Testis (tissue), 3 donors: ENCODE data around the gene NTF4. TPM values are rescaled to one million over a fixed set of nuclear protein-coding genes. Genes with fewer than 3 reads are reported as not detected.
"Not testable (repeated sequence)": the region's sequence is repeated elsewhere in the genome, so short reads cannot be mapped to it uniquely, and the experiment has no call there.

Source experiments
- DNase-seq: peaks from one replicate; pipeline ENCODE4 v3.0.0-alpha.2; 2019
- H3K27ac ChIP-seq, 2 donors: fragments of 200-600 bp; sonication (generic); one replicate each; pipeline ENCODE4 v1.5.1; 2019
- H3K27me3 ChIP-seq: fragments of 200-600 bp; sonication (generic); one replicate; pipeline ENCODE4 v1.5.1; 2019
- H3K36me3 ChIP-seq: fragments of 200-600 bp; sonication (generic); one replicate; pipeline ENCODE4 v1.5.1; 2017; ENCODE audit warnings: low read depth; ENCODE audit errors: missing control alignments
- H3K4me1 ChIP-seq: fragments of 200-600 bp; sonication (generic); one replicate; pipeline ENCODE4 v1.5.1; 2019
- H3K4me3 ChIP-seq, 2 donors: fragments of 200-600 bp; sonication (generic); one replicate each; pipeline ENCODE4 v1.5.1; 2017 to 2019
- H3K9me3 ChIP-seq: fragments of 200-600 bp; sonication (generic); one replicate; pipeline ENCODE4 v1.5.1; 2017
- POLR2A ChIP-seq: fragments of 450-650 bp; IDR thresholded peaks from one replicate; pipeline ENCODE4 v1.6.1; 2017; ENCODE audit warnings: antibody characterized with exemption, mild to moderate bottlenecking, moderate library complexity
- WGBS, 2 donors: methylation state at CpG; one replicate each; pipeline ENCODE4 v1.1.5; 2018; 5-methylcytosine and 5-hydroxymethylcytosine counted together
- intact Hi-C: fragments of 100-400 bp; cut with DNase I; formaldehyde crosslinking; loops from one replicate; pipeline ENCODE4 v1.15.1; 2023; ENCODE audit warnings: low total_unique reads
- polyA plus RNA-seq: library from polyadenylated mRNA; stranded (reverse); fragments of 350-450 nt; fragmentation: Illumina TruSeq; extraction: RNeasy Lipid Tissue Mini Kit (QIAGEN cat#74804); gene quantifications from one replicate; pipeline ENCODE4 v1.2.3, GENCODE V29; 2014; ENCODE audit warnings: low read depth, low replicate concordance; ENCODE audit not compliant: insufficient read depth
- total RNA-seq, 2 donors: library from RNA; depleted of rRNA; stranded (reverse); fragments of >200 nt; gene quantifications; one replicate each; pipeline ENCODE4 v1.2.3, GENCODE V29; 2016
- TF ChIP-seq, protein P1 (sequence below), 3 experiments: fragments of 450-650 bp in 2 of 3; fragments of 200-600 bp in 1 of 3; sonication (generic) in 1 of 3; IDR thresholded peaks; one replicate each; pipeline ENCODE4 v1.5.1; 2016 to 2019; ENCODE audit warnings: antibody characterized with exemption in 3 of 3, mild to moderate bottlenecking in 2 of 3, moderate library complexity in 1 of 3

The NTF4 gene
- total and polyA plus RNA-seq, 3 donors from 2014 or later = 0.31 to 0.55 (median 0.49) TPM

- intact Hi-C loops = no loop called here
- no peaks in the 10 kb centered on the region for H3K27me3 ChIP-seq
- 30 to 53% methylated on average over 10 of the region's 10 CpGs for WGBS, 2 donors
Observed at GRCh38 chr19:49058562-49058961, 6.1 kb downstream of the NTF4 start.

GRCh38 chr19:49057636-49058234, 6.9 kb downstream of the NTF4 start, which contains the start of gene CGB7:
CGB7 (minus strand) TSS chr19:49057749; CDS start chr19:49055375, 2,374 bp downstream.
- 5 to 8% methylated on average over 23 to 38 of the region's 38 CpGs for WGBS, 2 donors
- Histone ChIP-seq H3K4me3 (peak within 1 kb of the TSS; percentile 49 to 61), H3K27ac (no peak within 1 kb of the TSS), H3K4me1 (peaks cover 14% of the 10 kb centered on the region), H3K9me3 (no peaks in the 10 kb centered on the region), H3K36me3 (no peaks in the 10 kb centered on the region), H3K27me3 (no peaks in the 10 kb centered on the region)
- intact Hi-C loops = no loop called here
- TF ChIP-seq, protein P1, sequence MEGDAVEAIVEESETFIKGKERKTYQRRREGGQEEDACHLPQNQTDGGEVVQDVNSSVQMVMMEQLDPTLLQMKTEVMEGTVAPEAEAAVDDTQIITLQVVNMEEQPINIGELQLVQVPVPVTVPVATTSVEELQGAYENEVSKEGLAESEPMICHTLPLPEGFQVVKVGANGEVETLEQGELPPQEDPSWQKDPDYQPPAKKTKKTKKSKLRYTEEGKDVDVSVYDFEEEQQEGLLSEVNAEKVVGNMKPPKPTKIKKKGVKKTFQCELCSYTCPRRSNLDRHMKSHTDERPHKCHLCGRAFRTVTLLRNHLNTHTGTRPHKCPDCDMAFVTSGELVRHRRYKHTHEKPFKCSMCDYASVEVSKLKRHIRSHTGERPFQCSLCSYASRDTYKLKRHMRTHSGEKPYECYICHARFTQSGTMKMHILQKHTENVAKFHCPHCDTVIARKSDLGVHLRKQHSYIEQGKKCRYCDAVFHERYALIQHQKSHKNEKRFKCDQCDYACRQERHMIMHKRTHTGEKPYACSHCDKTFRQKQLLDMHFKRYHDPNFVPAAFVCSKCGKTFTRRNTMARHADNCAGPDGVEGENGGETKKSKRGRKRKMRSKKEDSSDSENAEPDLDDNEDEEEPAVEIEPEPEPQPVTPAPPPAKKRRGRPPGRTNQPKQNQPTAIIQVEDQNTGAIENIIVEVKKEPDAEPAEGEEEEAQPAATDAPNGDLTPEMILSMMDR (IDR thresholded peaks at IDR 0.05) = no peak
- TF ChIP-seq POLR2A = no peak
- DNase-seq = peak; percentile 70

More at GRCh38 chr19:49058562-49058961, 6.1 kb downstream of the NTF4 start:
- peaks cover 14% of the 10 kb centered on the region for H3K4me1 ChIP-seq
- TF ChIP-seq POLR2A = no peak
- TF ChIP-seq, protein P1 (IDR thresholded peaks at IDR 0.05) = no peak
- no peak overlapping the region for H3K4me3 ChIP-seq
- H3K27ac ChIP-seq = no peak overlapping the region
- no peak for DNase-seq
- no peaks in the 10 kb centered on the region for H3K9me3 ChIP-seq
- no peaks in the 10 kb centered on the region for H3K36me3 ChIP-seq

DNA sequence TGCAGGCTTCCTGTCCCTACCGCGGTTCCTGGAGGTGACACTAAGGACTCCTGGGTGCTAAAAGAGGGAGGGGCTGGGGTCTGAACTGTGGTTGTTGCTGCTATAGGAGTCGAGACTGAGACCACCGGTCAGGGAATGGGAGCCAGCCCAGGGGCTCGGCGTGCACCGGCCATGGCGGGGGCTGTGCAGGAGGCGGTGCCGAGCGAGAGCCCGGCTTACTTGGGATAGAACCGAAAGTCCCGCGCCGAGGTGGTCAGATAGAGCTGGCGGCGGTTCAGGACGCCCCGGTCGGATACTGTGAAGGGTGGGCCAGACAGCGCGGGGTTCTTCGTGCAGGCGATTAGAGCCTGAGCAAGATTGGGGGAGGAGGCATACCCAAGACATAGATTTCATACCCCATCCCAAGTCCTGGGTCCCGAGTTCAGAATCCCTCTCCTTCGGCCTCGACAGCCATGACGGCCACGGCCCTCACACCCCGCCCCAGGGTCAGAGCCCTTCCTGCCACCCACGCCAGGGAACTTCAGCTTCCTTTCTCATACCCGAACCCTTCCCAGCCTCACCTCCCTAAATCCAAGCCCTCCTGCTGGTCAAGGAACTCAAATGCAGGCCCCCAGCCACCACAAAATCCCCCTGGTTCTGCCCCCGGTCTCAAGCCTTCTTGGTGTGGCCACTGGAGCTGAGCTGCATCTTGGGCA, 7.6 kb downstream of the NTF4 start:
- Histone ChIP-seq H3K4me1 (peaks cover 14% of the 10 kb centered on the region), H3K4me3 (peak overlapping the region; percentile 49 to 61)
- intact Hi-C loops, H3K27me3 ChIP-seq, DNase-seq, H3K36me3 ChIP-seq, H3K27ac ChIP-seq, H3K9me3 ChIP-seq: not testable (repeated sequence)
- WGBS, 2 donors = 4% methylated on average over 9 to 34 of the region's 34 CpGs

- H3K4me3 ChIP-seq = peak overlapping the region; percentile 49 to 61
- WGBS, 2 donors = 0 to 2% methylated on average over 1 to 50 of the region's 63 CpGs
- H3K9me3 ChIP-seq = no peaks in the 10 kb centered on the region
- H3K36me3 ChIP-seq = no peaks in the 10 kb centered on the region
- TF ChIP-seq, protein P1 (IDR thresholded peaks at IDR 0.05) = peak in 2 of 3 experiments; percentile 34 to 40
- TF ChIP-seq POLR2A = no peak
- DNase-seq = peak; percentile 71
- H3K27ac ChIP-seq = no peak overlapping the region
- peaks cover 14% of the 10 kb centered on the region for H3K4me1 ChIP-seq
- intact Hi-C loops = no loop called here
- no peaks in the 10 kb centered on the region for H3K27me3 ChIP-seq
Observed at GRCh38 chr19:49056101-49056901, 8.3 kb downstream of the NTF4 start.

- WGBS, 2 donors = 83 to 85% methylated on average over 4 to 24 of the region's 24 CpGs
- intact Hi-C loops, DNase-seq, H3K4me3 ChIP-seq, H3K36me3 ChIP-seq, H3K27ac ChIP-seq, H3K27me3 ChIP-seq, H3K4me1 ChIP-seq, H3K9me3 ChIP-seq: not testable (repeated sequence)
Observed at GRCh38 chr19:49050376-49051033, 14.1 kb downstream of the NTF4 start.

GRCh38 chr19:49049834-49050233, 14.8 kb downstream of the NTF4 start:
- intact Hi-C loops, H3K36me3 ChIP-seq, H3K9me3 ChIP-seq, H3K4me3 ChIP-seq, H3K27me3 ChIP-seq, DNase-seq, H3K27ac ChIP-seq, H3K4me1 ChIP-seq: not testable (repeated sequence)
- whole genome bisulfite sequencing, 2 donors = 85% methylated on average over 3 of the region's 4 CpGs

- DNase-seq, H3K9me3 ChIP-seq, intact Hi-C loops, H3K4me1 ChIP-seq, H3K27ac ChIP-seq, H3K27me3 ChIP-seq, H3K4me3 ChIP-seq, H3K36me3 ChIP-seq: not testable (repeated sequence)
- 80 to 90% methylated on average over 1 to 10 of the region's 12 CpGs for WGBS, 2 donors
Observed at GRCh38 chr19:49049011-49049410, 15.6 kb downstream of the NTF4 start, which contains the start of gene CGB8. CGB8 (minus strand) TSS chr19:49049111; CDS start chr19:49048739, 372 bp downstream.

DNA sequence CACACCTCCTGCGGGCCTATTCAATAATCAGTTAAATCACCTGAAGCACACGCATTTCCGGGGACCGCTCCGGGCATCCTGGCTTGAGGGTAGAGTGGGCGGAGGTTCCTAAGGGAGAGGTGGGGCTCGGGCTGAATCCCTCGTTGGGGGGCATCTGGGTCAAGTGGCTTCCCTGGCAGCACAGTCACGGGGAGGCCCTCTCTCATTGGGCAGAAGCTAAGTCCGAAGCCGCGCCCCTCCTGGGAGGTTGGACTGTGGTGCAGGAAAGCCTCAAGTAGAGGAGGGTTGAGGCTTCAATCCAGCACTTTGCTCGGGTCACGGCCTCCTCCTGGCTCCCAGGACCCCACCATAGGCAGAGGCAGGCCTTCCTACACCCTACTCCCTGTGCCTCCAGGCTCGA, 21.1 kb downstream of the NTF4 start, which contains the start of gene CGB5:
Gene CGB5 (plus strand): TSS at position 301 of the 400 bp plus-strand sequence. CDS start 362 bp downstream, outside the sequence.
- H3K9me3 ChIP-seq, H3K4me3 ChIP-seq, H3K36me3 ChIP-seq, intact Hi-C loops, H3K27me3 ChIP-seq, H3K4me1 ChIP-seq, H3K27ac ChIP-seq, DNase-seq: not testable (repeated sequence)
- WGBS, 2 donors = 75 to 90% methylated on average over 4 to 15 of the region's 15 CpGs
